GM20000 (cell line): Measurements from ENCODE around the gene ZBTB11.

Source experiments
- DNase-seq: peaks from one replicate; pipeline ENCODE4 v3.0.0; 2012; ENCODE audit warnings: low spot score
- TF ChIP-seq, protein P1 (sequence below): IDR thresholded peaks from 2 replicates; pipeline ENCODE4 v1.5.1; 2012; ENCODE audit warnings: mild to moderate bottlenecking, control low read depth; ENCODE audit errors: extremely low read depth, missing control alignments

Gene ZBTB11

GRCh38 chr3:101674518-101674917, 2.4 kb downstream of the ZBTB11 start:
- DNase-seq: no peak

DNA sequence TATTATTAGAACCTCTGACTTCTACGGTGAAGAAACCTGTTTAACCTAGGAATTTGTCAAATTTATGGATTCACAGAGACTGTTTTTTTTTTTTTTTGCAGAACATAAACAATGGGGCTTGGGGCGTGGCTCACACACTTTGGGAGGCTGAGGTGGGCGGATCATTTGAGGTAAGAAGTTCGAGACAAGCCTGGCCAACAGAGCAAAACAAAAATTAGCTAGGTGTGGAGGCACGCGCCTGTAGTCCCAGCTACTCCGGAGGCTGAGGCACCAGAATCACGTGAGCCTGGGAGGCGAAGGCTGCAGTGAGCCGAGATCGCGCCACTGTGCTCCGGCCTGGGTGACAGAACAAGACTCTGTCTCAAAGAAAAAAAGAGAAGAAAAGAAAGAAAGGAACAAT, 3.0 kb downstream of the ZBTB11 start:
- TF ChIP-seq, protein P1, sequence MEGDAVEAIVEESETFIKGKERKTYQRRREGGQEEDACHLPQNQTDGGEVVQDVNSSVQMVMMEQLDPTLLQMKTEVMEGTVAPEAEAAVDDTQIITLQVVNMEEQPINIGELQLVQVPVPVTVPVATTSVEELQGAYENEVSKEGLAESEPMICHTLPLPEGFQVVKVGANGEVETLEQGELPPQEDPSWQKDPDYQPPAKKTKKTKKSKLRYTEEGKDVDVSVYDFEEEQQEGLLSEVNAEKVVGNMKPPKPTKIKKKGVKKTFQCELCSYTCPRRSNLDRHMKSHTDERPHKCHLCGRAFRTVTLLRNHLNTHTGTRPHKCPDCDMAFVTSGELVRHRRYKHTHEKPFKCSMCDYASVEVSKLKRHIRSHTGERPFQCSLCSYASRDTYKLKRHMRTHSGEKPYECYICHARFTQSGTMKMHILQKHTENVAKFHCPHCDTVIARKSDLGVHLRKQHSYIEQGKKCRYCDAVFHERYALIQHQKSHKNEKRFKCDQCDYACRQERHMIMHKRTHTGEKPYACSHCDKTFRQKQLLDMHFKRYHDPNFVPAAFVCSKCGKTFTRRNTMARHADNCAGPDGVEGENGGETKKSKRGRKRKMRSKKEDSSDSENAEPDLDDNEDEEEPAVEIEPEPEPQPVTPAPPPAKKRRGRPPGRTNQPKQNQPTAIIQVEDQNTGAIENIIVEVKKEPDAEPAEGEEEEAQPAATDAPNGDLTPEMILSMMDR: no peak
- no peak for DNase-seq

More at GRCh38 chr3:101674518-101674917, 2.4 kb downstream of the ZBTB11 start:
- TF ChIP-seq, protein P1: no peak

DNA sequence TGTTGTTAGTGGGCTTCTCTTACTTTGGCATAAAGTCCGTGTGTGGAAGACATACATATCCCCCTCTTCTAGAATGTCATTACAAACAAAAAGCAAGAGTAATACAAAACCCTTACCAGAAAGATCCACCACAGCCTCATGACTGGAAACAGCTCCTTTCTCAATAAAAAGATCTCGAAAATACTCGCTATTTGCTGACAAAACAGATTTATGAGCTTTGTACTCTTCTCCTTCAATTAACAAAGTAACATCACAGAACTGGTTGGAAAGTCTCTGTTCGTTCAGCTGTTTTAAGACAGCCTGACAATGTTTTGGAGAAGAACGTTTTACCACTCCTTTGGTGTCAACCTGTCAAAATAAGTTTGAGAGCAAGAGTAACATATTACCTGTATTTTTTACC, 5.9 kb downstream of the ZBTB11 start:
- DNase-seq: no peak
- TF ChIP-seq, protein P1: no peak

DNA sequence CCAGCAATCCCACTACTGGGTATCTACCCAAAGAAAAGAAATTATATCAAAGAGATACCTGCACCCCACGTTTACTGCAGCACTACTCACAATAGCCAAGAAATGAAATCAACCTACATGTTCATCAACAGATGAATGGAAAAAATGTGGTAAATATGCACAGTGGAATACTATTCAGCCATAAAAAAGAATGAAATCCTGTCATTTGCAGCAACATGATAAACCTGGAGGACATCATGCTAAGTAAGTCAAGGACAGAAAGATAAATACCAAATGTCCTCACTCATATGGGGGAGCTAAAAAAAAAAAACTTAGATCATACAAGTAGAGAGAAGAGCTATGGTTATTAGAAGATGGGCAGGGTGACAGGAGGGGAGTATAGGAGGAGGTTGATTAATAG, 9.1 kb downstream of the ZBTB11 start:
- TF ChIP-seq, protein P1: no peak
- no peak for DNase-seq

GRCh38 chr3:101667331-101667730, 9.6 kb downstream of the ZBTB11 start:
- DNase-seq: no peak
- TF ChIP-seq, protein P1: no peak

- TF ChIP-seq, protein P1: no peak
- no peak for DNase-seq
Measured at GRCh38 chr3:101665851-101666250, 11.1 kb downstream of the ZBTB11 start.

GRCh38 chr3:101665357-101665756, 11.6 kb downstream of the ZBTB11 start:
- TF ChIP-seq, protein P1: no peak
- no peak for DNase-seq
